NB4 (cell line): Measurements from ENCODE around the gene RYR2.

Source experiments
- DNase-seq: peaks from one replicate; pipeline ENCODE4 v3.0.0; 2010; ENCODE audit warnings: low read depth
- H3K4me3 ChIP-seq: one replicate; pipeline ENCODE4 v1.5.1; 2011; ENCODE audit warnings: mild to moderate bottlenecking, low read depth, low read length, moderate library complexity
- MYC ChIP-seq: IDR thresholded peaks from 2 replicates; pipeline ENCODE4 v1.6.1; 2011; ENCODE audit warnings: low read depth, low read length
- POLR2A ChIP-seq: IDR thresholded peaks from 2 replicates; pipeline ENCODE4 v1.6.1; 2011; ENCODE audit warnings: mild to moderate bottlenecking; ENCODE audit not compliant: insufficient read length; ENCODE audit errors: extremely low read depth
- TF ChIP-seq, protein P1 (sequence below): IDR thresholded peaks from 2 replicates; pipeline ENCODE4 v1.6.1; 2011; ENCODE audit warnings: low read depth, low read length
- TF ChIP-seq, protein P2 (sequence below): IDR thresholded peaks from one replicate; pipeline ENCODE4 v1.5.1; 2012; ENCODE audit warnings: low read depth, low read length

Gene RYR2

DNA sequence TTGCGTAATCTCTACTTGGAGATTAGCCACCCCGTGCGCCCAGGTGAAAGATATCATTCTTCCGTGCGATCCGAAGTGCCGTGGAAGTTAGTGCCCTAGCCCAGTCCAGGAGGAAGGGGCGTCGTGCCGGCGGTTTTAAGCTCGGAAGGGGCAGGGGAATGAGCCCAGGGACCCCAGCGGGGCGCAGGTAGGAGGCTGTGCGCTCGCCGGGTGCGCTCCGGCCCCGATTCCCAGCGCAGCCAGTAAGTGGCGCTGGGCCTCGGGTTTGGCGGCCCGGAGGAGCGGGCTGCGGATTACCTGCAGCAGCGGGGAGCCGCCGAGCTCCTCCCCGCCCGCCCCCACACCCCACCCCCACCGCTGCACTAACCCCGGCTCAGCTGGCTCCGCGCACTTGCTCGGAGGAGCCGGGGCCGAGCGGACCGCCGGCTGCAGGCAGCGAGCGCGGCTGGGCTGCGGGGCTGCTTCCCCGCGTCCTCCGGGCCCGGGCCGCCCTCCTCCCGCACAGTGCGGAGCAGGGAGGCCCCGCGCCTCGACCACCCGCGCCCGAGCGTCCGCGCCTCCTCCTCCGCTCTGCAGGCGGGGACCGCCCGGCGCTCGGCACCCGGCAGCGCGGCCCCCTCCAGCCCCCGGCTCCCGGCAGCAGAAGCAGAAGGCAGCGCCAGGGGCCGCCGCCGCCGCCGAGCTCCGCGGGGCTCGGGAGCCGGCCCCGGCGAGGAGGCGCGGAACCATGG is at the start of gene RYR2:
RYR2 (plus strand) TSS at position 390 of the 731 bp plus-strand sequence; CDS start at position 728, 338 bp downstream.
- H3K4me3 ChIP-seq = no peak within 1 kb of the TSS
- TF ChIP-seq, protein P1, sequence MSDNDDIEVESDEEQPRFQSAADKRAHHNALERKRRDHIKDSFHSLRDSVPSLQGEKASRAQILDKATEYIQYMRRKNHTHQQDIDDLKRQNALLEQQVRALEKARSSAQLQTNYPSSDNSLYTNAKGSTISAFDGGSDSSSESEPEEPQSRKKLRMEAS = no peak
- DNase-seq = no peak

DNA sequence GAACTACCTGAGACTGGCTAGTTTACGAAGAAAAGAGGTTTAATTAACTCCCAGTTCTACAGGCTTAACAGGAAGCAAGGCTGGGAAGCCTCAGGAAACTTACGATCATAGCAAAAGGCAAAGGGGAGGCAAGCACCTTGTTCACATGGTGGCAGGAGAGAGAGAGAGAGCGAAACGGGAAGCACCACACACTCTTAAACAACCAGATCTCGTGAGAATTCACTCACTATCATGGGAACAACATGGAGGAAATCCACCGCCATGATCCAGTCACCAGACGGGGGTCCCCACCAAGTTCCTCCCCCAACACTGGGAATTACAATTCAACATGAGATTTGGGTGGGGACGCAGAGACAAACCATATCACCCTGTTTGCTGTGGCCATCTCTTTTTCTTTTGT is 49.5 kb upstream of the RYR2 start:
- TF ChIP-seq, protein P1 = no peak
- TF ChIP-seq, protein P2, sequence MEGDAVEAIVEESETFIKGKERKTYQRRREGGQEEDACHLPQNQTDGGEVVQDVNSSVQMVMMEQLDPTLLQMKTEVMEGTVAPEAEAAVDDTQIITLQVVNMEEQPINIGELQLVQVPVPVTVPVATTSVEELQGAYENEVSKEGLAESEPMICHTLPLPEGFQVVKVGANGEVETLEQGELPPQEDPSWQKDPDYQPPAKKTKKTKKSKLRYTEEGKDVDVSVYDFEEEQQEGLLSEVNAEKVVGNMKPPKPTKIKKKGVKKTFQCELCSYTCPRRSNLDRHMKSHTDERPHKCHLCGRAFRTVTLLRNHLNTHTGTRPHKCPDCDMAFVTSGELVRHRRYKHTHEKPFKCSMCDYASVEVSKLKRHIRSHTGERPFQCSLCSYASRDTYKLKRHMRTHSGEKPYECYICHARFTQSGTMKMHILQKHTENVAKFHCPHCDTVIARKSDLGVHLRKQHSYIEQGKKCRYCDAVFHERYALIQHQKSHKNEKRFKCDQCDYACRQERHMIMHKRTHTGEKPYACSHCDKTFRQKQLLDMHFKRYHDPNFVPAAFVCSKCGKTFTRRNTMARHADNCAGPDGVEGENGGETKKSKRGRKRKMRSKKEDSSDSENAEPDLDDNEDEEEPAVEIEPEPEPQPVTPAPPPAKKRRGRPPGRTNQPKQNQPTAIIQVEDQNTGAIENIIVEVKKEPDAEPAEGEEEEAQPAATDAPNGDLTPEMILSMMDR = no peak
- TF ChIP-seq POLR2A = no peak
- TF ChIP-seq MYC = no peak
- H3K4me3 ChIP-seq = no peak overlapping the region
- DNase-seq = no peak

DNA sequence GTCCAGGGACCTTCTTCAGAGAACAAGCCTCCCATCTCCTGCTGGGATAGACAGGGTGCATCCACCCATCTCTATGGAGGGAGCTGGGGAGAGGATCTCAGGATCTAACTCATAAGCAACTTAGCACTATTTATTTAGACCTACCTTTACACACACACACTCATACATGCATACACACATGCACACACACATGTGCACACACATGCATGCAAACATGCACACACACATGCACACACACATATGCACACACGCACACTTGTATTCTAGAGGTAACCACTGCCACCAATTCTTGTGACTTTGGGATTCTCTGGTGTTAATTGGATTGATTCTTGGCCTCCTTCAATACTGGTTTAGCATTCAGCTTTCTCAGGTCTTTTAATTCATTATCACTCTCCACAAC is 47.5 kb upstream of the RYR2 start:
- DNase-seq = no peak
- H3K4me3 ChIP-seq = no peak overlapping the region
- TF ChIP-seq, protein P1 = no peak
- TF ChIP-seq, protein P2 = no peak
- no peak for TF ChIP-seq MYC
- no peak for TF ChIP-seq POLR2A

DNA sequence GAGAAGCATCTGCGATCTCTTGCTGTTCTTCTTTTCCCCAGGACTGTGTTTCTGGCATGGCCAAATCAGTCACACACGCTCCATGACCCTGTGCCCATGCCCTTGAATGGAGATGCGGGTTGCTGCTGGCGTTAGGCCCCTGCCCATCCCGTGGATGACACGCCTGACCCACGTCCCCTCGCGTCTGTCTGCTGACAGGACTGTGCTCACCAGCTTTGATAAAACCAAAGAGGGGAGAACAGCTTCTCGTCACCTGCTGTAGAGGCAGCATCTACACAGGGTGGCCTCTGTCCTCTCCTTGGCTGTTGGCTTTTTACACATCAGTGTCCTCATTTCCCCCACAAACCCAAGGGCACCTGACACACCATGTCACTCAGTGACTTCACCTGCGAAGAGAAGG is 44.6 kb upstream of the RYR2 start:
- TF ChIP-seq, protein P1 = no peak
- TF ChIP-seq, protein P2 = no peak
- TF ChIP-seq POLR2A (no peak), MYC (no peak)
- no peak overlapping the region for H3K4me3 ChIP-seq
- DNase-seq = no peak

DNA sequence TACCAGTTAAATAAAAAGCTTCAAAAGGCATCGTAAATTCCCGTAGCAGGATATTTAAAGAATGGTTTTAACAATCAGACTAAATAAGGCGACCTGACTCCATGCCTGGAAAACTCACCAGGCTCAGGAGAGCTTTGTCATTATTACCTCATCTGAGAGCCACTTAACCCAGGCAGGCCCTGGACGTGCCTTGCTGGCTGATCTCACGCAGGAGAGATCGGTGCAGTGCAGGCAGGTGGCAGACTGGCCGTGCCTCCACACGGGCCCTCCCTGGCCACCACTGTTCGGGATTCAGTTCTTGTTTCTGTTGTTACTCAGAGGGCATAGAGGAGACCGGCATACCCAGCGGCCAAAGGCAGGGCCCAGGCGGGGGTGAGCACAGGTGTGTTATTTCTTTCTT is 44.1 kb upstream of the RYR2 start:
- TF ChIP-seq, protein P1 = no peak
- no peak for TF ChIP-seq POLR2A
- TF ChIP-seq, protein P2 = no peak
- no peak for DNase-seq
- H3K4me3 ChIP-seq = no peak overlapping the region

DNA sequence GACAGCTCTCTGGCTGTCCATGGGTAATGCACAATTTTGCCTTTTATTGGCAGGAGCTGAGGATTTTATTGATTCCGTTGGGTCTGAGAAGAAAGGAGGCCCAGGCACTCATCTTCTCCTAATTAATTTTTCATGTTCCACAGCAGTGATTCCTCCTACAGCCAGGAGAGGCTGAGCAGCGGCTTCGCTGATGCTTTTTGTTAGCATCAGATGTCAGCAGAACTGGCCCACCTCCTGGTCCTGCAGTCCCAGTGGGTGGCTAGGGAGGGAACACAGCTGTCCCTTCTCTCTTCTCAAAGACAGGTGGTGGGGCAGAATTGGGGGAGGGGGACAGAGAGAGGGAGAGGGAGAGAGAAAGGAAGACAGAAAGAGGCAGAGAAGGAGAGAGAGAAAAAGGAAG is 43.4 kb upstream of the RYR2 start:
- no peak overlapping the region for H3K4me3 ChIP-seq
- no peak for TF ChIP-seq POLR2A
- TF ChIP-seq, protein P2 = no peak
- TF ChIP-seq, protein P1 = no peak
- no peak for TF ChIP-seq MYC
- no peak for DNase-seq
